SH-SY5Y (cell line): ENCODE measurements around the gene PSKH1.

ENCODE experiments used
- GATA2 ChIP-seq: IDR thresholded peaks from 2 replicates; pipeline ENCODE4 v1.6.1; 2011; ENCODE audit warnings: mild to moderate bottlenecking, low read depth, low read length
- GATA3 ChIP-seq: IDR thresholded peaks from 2 replicates; pipeline ENCODE4 v1.6.1; 2011; ENCODE audit warnings: low read depth, mild to moderate bottlenecking, low read length, moderate library complexity

- TF ChIP-seq GATA3 (no peak), GATA2 (no peak)
Measured at GRCh38 chr16:67926181-67926750, 33.2 kb downstream of the PSKH1 start.
